GM19238 (cell line): Measurements from ENCODE around the gene ALG11.
"Not testable (repeated sequence)": the region's sequence is repeated elsewhere in the genome, so short reads cannot be mapped to it uniquely, and the experiment has no call there.

ENCODE experiments used
- DNase-seq: peaks from one replicate; pipeline ENCODE4 v3.0.0; 2011; ENCODE audit warnings: low spot score; ENCODE audit not compliant: insufficient read length

The ALG11 gene

GRCh38 chr13:52011632-52012511, at the start of gene ALG11:
Gene ALG11 (plus strand): TSS chr13:52012398. CDS start chr13:52012419, 21 bp downstream.
- peak; percentile 95 for DNase-seq

DNA sequence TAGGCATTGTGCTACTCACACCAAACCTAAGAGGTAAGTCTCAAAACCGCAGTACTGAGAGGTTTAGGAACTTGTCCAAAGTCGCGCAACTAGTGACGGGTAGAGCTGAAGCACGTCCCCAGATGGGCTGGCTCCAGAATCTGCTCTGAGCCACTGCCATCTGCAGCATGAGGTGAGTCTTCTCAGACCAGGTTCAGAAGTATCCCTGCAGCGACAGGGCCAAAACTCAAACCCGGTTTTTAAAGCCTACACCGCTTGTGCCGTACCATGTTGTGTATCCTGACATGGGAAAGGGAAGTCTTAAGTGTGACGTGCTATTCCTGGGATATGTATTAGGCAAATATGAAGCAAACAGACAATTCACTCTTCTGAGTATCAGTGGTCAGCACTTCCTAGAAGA, 46.0 kb upstream of the ALG11 start:
- no peak for DNase-seq

GRCh38 chr13:51967482-51968446, 44.4 kb upstream of the ALG11 start:
- no peak for DNase-seq

GRCh38 chr13:51970349-51970748, 41.8 kb upstream of the ALG11 start:
- DNase-seq: no peak

- DNase-seq: no peak
Observed at GRCh38 chr13:51971520-51972426, 40.4 kb upstream of the ALG11 start.

DNA sequence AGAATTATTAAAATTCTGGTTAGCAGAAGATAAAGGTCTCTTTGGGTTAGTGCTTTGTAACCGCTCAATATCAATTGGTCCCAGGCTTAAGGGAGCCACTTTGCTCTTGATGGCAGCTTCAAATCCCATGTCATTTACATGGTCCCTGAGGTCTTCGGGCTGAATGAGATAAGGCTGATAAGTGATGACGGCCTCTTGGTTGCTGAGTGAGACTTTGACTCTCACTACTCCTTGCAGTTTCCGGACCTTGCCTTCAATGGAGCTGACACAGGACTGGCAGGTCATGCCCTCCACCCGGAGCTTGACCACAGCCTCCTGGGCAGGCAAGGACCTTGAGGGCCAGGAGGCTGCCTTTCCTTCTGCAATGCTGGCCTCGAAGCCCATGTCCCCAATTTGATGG, 37.7 kb upstream of the ALG11 start:
- no peak for DNase-seq

GRCh38 chr13:51976423-51976822, 35.8 kb upstream of the ALG11 start:
- DNase-seq: no peak

GRCh38 chr13:51976890-51977289, 35.3 kb upstream of the ALG11 start:
- DNase-seq: no peak

DNA sequence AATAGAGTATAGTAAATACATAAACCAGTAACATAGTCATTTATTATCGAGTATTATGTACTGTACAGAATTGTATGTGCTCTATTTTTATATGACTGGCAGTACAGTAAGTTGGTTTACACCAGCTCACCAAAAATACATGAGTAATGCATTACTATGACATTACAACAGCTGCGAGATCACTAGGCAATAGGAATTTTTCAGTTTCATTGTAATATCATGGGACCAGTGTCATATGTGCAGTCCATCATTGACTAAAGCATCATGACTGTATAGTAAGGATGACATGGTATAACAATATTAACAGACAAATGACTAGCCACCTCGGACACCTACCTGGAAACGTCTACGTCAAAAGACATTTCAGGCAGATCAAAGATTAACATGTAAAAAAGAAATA, 34.6 kb upstream of the ALG11 start:
- no peak for DNase-seq

- no peak for DNase-seq
Observed at GRCh38 chr13:51978796-51979556, 33.2 kb upstream of the ALG11 start.

DNA sequence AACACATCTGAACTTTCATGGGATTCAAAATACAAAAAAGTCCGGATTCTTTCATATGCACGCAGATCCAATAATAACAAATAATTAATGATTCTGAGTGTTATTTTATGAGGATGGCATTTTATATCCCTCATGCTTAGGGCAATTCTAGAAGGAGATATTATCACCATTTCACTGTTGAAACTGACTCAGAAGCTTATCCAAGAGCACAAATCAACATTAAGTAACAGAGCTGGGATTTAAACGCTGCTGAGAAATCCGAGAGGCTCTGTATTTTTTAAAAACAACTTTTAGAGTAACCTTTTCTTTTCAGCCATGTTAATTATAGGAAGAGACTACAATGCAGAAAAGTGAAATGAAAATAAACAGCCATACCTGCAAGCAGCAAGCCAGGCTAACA, 31.3 kb upstream of the ALG11 start:
- DNase-seq: no peak

DNA sequence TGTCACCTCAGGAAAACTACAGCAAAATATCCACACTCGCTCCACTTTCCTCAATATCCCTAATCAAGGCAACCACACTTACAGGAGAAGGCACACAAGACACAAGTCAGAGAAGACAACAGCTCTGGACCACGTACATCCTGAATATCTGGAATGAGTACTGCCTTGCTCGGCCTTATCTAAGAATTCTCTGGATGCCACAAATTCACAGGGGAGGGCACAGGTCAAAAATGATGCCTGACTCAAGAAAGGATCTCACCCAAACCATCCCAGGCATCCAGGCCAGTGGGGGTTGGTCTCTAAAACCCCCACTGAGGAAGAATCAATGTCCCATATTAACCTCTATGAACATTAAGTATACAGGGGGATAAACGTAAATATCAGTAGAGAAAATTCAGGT, 30.8 kb upstream of the ALG11 start:
- no peak for DNase-seq

DNA sequence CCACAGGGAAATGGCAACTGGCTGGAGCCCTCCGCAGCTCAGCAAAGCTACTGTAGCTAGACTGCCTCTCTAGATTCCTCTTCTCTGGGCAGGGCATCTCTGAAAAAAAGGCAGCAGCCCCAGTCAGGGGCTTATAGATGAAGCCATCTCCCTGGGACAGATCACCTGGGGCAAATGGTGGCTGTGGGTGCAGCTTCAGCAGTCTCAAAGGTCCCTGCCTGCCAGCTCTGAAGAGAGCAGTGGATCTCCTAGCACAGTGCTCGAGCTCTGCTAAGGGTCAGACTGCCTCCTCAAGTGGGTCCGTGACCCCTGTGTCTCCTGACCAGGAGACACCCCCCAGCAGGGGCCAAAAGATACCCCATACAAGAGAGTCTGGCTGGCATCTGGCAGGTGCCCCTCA, 28.9 kb upstream of the ALG11 start:
- DNase-seq: not testable (repeated sequence)

DNA sequence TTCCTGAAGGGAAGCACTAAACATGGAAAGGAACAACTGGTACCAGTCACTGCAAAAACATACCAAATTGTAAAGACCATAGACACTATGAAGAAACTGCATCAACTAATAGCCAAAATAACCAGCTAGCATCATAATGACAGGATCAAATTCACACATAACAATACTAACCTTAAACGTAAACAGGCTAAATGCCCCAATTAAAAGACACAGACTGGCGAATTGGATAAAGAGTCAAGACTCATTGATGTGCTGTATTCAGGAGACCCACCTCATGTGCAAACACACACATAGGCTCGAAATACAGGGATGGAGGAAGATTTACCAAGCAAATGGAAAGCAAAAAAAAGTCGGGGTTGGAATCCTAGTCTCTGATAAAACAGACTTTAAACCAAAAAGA, 27.3 kb upstream of the ALG11 start:
- DNase-seq: not testable (repeated sequence)

GRCh38 chr13:51988988-51989618, 23.1 kb upstream of the ALG11 start:
- no peak for DNase-seq

DNA sequence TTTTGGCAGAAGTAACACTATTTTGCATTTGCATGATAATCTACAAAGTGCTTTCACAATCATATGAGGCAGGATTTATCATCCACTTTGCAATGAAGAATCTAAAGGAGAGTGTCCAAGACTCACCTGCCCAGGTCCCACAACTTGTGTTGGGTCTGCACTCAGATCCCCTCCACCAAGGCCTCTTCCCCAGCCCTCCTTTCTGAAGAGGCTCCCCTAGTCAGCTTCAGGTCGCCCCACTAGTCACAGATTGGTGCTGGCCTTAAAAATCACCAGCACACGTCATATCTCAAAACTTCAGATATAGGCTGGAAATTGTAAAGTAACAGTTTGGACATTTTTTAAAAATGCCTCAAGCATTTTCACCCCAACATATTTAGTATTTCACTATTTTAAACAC, 18.5 kb upstream of the ALG11 start:
- DNase-seq: no peak

DNA sequence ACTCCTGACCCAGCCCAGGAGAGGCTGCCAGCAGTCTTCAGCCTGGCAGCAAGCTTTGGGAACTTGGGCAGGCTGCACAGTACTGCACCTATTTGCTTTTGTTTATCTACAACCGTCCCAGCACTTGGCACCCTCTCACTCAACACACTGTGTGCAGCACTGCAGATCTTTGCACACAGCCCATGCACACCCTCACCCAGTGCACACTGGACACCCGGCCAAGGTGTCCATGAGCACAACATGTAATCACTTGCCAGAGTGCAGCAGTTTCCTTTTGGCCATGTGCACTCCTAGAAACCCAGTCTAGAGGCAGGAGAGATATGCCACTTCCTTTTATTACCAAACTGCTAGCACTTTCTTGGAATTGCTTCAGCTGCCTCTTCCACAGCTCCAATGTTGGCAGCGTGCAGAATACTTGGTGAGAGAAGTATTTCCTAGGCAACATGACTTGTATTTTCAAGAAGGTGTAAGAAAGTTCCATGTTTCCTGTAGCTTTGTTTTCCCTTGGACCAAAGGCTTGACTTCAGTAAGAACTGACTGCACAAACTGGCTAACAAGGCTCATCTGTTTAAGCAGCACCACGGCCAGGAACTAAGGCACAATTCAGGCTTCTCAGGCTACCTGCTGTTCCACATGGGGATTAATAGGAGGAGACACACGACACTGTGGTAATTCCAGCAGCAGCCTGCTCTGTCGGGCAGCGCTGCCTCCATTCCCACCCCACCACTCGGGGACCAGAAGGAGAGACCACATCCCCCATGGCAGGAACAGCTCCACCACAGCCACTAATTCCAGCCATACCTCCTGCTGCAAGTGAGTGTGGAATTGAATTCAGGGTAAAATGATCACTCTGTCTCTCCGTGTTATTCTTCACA, 16.3 kb upstream of the ALG11 start:
- DNase-seq: no peak

- no peak for DNase-seq
Observed at GRCh38 chr13:51996641-51997040, 15.6 kb upstream of the ALG11 start.

DNA sequence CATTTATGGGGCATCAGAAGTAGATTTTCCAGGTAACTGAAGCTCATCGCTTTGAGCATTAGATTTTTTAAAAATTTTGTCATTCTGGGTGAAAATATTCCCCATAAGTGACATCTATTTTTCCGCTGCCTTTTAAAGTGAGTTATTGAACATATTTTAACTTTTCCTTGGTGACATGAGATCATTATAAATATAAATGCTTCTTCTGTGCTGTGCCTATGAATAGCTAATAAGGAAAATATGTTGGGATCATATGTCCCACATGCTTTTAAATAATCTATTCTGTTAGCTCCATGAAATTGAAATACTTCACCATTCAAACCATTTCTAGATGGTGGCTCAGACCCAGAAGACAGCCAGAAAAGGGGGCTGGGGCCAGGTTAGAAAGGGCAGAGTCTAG, 15.0 kb upstream of the ALG11 start:
- DNase-seq: no peak
